Suppressor macrophage treated with lipopolysaccharide for 1 hour (primary cell): ENCODE measurements around the gene RNASEH1.
A peak's percentile ranks its signal among the peaks of the same experiment; 100 is the strongest.
"Not testable (repeated sequence)": the region's sequence is repeated elsewhere in the genome, so short reads cannot be mapped to it uniquely, and the experiment has no call there.

Experiments used
- DNase-seq, 3 donors: peaks; one replicate each; pipeline ENCODE4 v3.0.0-alpha.2; 2020 to 2022

The RNASEH1 gene

DNA sequence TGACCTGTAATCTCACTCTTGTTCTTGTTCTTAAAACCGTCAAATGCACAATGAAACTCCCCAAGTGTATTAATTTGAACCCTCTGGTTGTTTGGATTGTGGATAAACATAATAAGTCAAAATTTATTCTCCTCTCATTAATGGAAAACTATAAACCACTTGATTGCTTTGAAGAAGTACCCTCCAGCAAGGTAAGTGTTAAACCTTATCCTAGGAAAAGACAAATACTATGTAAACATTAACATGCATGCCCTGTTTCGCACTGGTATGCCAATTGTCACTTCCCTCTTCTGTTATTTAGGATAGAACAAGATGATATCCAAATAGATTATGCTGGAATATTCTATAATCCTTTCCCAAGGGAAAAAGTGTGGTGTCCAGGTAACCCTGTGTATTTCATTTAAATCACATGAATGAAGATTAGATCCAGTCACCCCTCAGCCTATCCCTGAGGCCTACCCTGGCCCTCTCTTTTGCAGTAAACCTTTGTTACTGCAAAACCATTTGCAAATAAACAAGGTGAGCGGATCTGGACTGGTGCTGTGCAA is 40.1 kb downstream of the RNASEH1 start:
- no peak for DNase-seq

DNA sequence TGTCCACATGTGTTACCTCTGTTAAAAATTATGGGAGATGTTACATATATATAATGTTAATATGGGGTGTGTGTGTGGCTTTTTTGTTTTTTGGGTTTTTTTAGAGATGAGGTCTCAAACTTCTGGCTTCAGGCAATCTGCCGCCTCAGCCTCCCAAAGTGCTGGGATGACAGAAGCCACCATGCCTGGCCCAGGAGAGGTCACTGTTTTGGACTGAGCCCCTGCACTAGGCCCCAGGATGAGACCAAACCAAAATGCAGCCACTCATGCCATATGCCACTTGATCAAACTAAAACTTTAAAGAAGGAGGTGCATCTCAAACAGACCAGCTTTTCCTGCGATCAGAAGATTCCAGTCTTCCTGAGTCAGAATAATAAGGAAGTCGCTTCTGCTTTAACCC is 41.3 kb downstream of the RNASEH1 start:
- DNase-seq: no peak

DNA sequence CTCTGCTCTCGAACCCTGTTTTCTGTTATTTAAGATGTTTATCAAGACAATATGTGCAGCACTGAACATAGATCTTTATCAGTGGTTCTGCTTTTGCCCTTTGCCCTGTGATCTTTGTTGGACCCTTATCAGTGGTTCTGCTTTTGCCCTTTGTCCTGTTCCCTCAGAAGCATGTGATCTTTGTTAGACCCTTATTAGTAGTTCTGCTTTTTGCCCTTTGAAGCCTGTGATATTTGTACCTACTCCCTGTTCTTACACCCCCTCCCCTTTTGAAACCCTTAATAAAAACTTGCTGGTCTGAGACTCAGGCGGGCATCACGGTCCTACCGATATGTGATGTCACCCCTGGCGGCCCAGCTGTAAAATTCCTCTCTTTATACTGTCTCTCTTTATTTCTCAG is 42.7 kb downstream of the RNASEH1 start:
- DNase-seq: not testable (repeated sequence)

DNA sequence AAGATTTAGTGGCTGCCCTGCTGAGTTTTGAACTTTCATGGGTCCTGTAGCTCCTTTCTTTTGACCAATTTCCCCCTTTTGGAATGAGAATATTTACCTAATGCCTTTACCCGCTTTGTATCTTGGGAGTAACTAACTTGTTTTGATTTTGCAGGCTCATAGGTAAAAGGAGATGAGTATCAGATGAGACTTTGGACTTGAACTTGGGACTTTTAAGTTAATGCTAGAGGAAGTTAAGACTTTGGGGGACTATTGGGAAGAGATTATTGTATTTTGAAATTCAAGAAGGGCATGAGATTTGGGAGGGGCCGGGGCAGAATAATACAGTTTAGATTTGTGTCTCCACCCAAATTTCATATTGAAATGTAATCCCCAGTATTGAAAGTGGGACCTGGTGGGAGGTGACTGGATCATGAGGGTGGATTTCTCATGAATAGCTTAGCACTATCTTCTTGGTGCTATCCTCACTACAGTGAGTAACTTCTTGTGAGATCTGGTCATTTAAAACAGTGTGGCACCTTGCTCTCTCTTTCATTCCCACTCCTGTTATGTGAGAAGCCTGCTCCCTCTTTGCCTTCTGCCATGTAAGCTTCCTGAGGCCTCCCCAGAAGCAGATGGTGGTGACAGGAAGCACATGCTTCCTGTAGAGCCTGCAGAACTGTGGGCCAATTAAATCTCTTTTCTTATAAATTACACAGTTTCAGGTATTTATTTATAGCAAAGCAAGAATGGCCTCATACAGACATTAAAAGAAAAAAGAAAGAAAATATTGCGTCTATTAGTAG is 44.9 kb downstream of the RNASEH1 start:
- DNase-seq: no peak

DNA sequence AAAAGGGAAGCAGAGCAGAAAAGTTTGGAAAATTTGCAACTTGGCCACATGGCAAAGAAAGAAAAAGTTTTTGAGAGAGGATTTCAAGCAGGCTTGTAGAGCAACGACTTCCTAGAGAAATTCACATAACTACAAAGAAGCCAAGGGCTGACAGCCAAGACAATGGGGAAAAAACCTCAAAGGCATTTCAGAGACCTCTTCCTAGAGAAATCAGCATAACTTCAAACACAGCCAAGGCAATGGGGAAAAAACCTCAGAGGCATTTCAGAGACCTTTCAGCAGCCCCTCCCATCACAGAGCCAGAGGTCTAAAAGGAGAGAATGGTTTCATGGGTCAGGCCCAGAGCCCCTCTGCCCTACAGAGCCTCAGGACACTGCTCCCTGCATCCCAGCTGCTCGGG is 46.0 kb downstream of the RNASEH1 start:
- DNase-seq: no peak

DNA sequence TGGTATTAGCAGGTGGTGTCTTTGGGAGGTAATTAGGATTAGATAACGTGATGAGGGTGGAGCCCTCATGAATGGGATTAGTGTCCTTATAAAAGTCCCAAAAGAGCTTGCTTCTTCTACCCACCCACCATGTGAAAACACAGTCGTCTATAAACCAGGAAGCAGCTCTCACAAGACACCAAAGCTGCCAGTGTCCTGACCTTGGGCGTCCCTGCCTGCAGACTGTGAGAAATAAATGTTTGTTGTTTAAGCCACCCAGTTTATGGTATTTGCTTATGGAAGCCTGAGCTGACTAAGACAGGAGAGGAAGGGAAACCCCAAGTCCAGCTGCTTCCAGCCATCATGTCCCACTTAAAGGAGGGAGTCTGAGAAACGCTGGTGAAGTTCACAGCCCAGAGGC is 52.4 kb downstream of the RNASEH1 start:
- peak in 1 of 3 donors; percentile 23 for DNase-seq

DNA sequence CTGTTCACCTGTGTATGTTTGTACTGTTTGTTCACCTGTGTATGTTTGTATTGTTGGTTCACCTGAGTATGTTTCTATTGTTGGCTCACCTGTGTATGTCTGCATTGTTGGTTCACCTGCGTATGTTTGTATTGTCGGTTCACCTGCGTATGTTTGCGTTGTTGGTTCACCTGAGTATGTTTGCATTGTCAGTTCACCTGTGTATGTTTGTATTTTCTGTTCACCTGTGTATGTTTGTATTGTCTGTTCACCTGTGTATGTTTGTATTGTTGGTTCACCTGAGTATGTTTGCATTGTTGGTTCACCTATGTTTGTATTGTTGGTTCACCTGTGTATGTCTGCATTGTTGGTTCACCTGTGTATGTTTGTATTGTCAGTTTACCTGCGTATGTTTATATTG is 53.4 kb downstream of the RNASEH1 start:
- no peak for DNase-seq

DNA sequence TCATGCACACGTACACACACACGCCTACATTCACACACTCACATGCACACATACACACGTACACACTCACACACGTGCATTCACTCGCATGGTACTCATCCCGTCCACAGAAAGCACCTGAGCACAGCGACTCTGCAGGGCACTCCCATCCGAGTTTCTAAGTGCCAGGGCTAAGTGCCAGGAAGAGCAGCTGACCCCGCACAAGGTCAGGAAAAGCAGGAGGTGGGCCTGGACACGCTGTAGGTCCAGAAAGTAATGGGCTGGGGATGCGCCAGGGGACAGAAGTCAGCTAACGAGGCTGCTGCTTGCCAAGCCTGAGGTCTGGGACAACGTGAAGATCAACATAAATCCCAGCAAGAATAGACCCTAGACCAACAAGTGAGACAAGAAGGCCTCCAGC is 54.6 kb downstream of the RNASEH1 start:
- DNase-seq: no peak

DNA sequence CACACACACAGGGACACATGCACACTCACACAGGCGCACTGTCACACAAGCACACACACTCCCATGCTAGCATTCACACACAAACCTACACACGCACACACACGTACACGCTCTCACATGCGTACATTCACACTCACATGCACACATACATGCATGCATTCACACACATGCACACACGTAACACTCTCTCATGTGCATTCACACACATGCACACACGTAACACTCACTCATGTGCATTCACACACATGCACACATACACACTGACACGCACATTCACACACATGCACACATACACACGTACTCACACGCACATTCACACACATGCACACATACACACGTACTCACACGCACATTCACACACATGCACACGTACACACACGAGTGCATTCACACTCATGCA is 55.1 kb downstream of the RNASEH1 start:
- DNase-seq: no peak

DNA sequence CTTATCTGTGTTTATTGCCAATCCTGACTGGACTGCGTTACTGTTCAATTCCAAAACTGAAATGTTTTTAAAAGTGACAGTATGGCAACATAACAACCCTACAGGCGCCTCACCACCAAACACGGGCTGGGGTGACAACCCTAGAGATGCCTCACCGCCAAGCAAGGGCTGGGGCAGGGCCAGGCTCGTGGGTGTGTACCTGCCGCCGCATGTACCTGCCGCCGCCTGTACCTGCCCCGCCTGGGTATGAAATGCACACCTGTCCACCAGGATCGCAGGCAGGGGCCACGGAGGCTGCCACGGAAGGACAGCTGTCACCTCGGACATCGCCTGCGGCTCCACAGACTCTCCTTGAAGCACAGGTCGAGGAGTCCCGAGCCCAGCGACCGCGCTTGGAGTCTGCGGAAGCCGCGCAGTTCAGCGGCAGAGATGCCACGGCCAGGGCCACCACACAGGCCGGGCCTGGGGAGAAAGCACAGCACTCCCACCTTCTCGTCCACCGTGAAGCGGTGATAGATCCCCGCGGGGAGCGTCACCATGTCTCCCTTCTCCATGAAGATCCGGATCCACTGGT is 57.7 kb downstream of the RNASEH1 start:
- no peak for DNase-seq

DNA sequence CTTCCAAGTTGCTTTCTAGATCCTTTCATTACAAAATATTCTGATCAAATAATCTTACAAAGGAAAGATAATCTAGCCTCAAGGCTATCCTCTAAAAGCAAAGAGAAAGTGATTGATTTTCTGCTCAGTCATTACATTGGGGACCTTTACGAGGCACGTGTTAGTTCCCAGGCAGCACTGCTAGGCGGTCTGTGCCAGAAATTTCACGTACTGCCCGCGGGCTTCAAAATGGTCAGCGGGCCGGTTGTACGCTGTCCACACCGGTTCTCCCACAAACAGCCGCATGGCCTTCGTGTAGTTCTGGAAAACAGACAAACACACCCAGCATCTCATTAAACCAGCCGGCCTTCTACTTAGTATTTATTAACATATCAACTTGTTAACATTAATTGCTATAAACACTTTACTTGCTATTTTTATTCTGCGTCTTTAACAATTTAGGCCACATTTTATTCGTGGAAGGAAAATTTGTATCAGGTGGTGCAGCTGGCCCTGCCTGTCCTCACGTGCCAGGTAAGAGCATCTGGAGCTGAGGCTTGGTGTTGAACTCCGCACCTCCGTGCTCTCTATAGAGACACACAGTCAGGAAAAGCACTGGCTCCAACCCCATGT is 59.2 kb downstream of the RNASEH1 start:
- DNase-seq: no peak

DNA sequence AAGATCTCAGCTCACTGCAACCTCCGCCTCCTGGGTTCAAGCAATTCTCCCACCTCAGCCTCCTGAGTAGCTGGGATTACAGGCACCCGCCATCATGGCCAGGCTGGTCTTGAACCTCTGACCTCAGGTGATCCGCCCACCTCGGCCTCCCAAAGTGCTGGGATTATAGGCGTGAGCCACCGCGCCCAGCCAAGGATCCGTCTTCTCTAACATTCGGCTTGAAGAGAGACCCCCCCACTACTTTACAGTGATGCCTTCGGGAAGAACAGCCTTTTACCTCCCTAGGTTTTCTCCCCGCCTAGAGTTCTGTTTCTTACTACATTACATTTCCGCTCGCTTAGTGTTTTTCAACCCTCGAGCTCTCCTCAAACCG is 61.4 kb downstream of the RNASEH1 start:
- DNase-seq: not testable (repeated sequence)
